ENCODE measurements around the gene PIK3CB.
"Not testable (repeated sequence)": the region's sequence is repeated elsewhere in the genome, so short reads cannot be mapped to it uniquely, and the experiment has no call there.

PIK3CB gene

GRCh38 chr3:138845771-138846173, 11.0 kb upstream of the PIK3CB start:
- Histone ChIP-seq H3K4me1 (ENCODE audit: insufficient read depth, low read length) (peaks cover 34% of the 10 kb centered on the region; the same call in 1 of the 2 replicates), H3K27me3 (ENCODE audit: insufficient read depth, low read length) (no peaks in the 10 kb centered on the region), H3K9me3 (ENCODE audit: insufficient read depth, low read depth, low read length) (no peaks in the 10 kb centered on the region), H3K27ac (ENCODE audit: low read length) (peak overlapping the region; percentile 90), H3K4me3 (ENCODE audit: low read length) (peak overlapping the region; percentile 39; the same call in 1 of the 2 replicates), H3K9ac (ENCODE audit: low read depth, low read length) (peak overlapping the region; percentile 74; the same call in 1 of the 2 replicates), H3K36me3 (ENCODE audit: insufficient read depth, low read depth, low read length) (no peaks in the 10 kb centered on the region)

GRCh38 chr3:138845181-138845601, 10.5 kb upstream of the PIK3CB start:
- Histone ChIP-seq H3K27ac (ENCODE audit: low read length) (peak overlapping the region; percentile 90), H3K9ac (ENCODE audit: low read depth, low read length) (peak overlapping the region; percentile 74; the same call in 1 of the 2 replicates), H3K4me3 (ENCODE audit: low read length) (no peak overlapping the region), H3K9me3 (ENCODE audit: insufficient read depth, low read depth, low read length) (no peaks in the 10 kb centered on the region), H3K27me3 (ENCODE audit: insufficient read depth, low read length) (no peaks in the 10 kb centered on the region), H3K36me3 (ENCODE audit: insufficient read depth, low read depth, low read length) (no peaks in the 10 kb centered on the region), H3K4me1 (ENCODE audit: insufficient read depth, low read length) (peaks cover 33% of the 10 kb centered on the region; the same call in 1 of the 2 replicates)

- Histone ChIP-seq H3K4me3 (ENCODE audit: low read length) (no peak overlapping the region), H3K9ac (ENCODE audit: low read depth, low read length) (no peak overlapping the region), H3K36me3 (ENCODE audit: insufficient read depth, low read depth, low read length) (no peaks in the 10 kb centered on the region)
These were observed 7.9 kb upstream of the PIK3CB start for GRCh38 chr3:138842483-138843188.

GRCh38 chr3:138838385-138838784, 3.7 kb upstream of the PIK3CB start:
- not testable (repeated sequence) for H3K27ac ChIP-seq (ENCODE audit: low read length); H3K36me3 ChIP-seq (ENCODE audit: insufficient read depth, low read depth, low read length); H3K9ac ChIP-seq (ENCODE audit: low read depth, low read length); H3K27me3 ChIP-seq (ENCODE audit: insufficient read depth, low read length); H3K4me3 ChIP-seq (ENCODE audit: low read length); H3K9me3 ChIP-seq (ENCODE audit: insufficient read depth, low read depth, low read length); H3K4me1 ChIP-seq (ENCODE audit: insufficient read depth, low read length)

More at GRCh38 chr3:138842483-138843188, 7.9 kb upstream of the PIK3CB start:
- H3K9me3 ChIP-seq (ENCODE audit: insufficient read depth, low read depth, low read length), result no peaks in the 10 kb centered on the region
- H3K27ac ChIP-seq (ENCODE audit: low read length), result no peak overlapping the region
- H3K27me3 ChIP-seq (ENCODE audit: insufficient read depth, low read length), result no peaks in the 10 kb centered on the region
- peaks cover 25% of the 10 kb centered on the region; the same call in 1 of the 2 replicates for H3K4me1 ChIP-seq (ENCODE audit: insufficient read depth, low read length)

GRCh38 chr3:138835846-138836245, 1.1 kb upstream of the PIK3CB start:
- not testable (repeated sequence) for H3K36me3 ChIP-seq (ENCODE audit: insufficient read depth, low read depth, low read length); H3K9me3 ChIP-seq (ENCODE audit: insufficient read depth, low read depth, low read length); H3K9ac ChIP-seq (ENCODE audit: low read depth, low read length); H3K27ac ChIP-seq (ENCODE audit: low read length); H3K4me1 ChIP-seq (ENCODE audit: insufficient read depth, low read length); H3K4me3 ChIP-seq (ENCODE audit: low read length); H3K27me3 ChIP-seq (ENCODE audit: insufficient read depth, low read length)

- Histone ChIP-seq H3K4me1 (ENCODE audit: insufficient read depth, low read length) (peaks cover 3% of the 10 kb centered on the region; the same call in 1 of the 2 replicates), H3K9ac (ENCODE audit: low read depth, low read length) (peak overlapping the region; percentile 96)
These were observed 649 bp upstream of the PIK3CB start for GRCh38 chr3:138835397-138835757.

GRCh38 chr3:138833899-138834595, 681 bp downstream of the PIK3CB start:
- peaks cover 3% of the 10 kb centered on the region; the same call in 1 of the 2 replicates for H3K4me1 ChIP-seq (ENCODE audit: insufficient read depth, low read length)
- H3K9me3 ChIP-seq (ENCODE audit: insufficient read depth, low read depth, low read length), result no peaks in the 10 kb centered on the region
- H3K4me3 ChIP-seq (ENCODE audit: low read length), result peak overlapping the region; percentile 86
- peak overlapping the region; percentile 84; the same call in 1 of the 2 replicates for H3K9ac ChIP-seq (ENCODE audit: low read depth, low read length)
- no peak overlapping the region for H3K27ac ChIP-seq (ENCODE audit: low read length)
- no peaks in the 10 kb centered on the region; the same call in 1 of the 2 replicates for H3K36me3 ChIP-seq (ENCODE audit: insufficient read depth, low read depth, low read length)
- no peaks in the 10 kb centered on the region for H3K27me3 ChIP-seq (ENCODE audit: insufficient read depth, low read length)

More at GRCh38 chr3:138835397-138835757, 649 bp upstream of the PIK3CB start:
- H3K36me3 ChIP-seq (ENCODE audit: insufficient read depth, low read depth, low read length), result no peaks in the 10 kb centered on the region; the same call in 1 of the 2 replicates
- H3K4me3 ChIP-seq (ENCODE audit: low read length), result peak overlapping the region; percentile 82
- peak overlapping the region; percentile 96 for H3K27ac ChIP-seq (ENCODE audit: low read length)
- H3K27me3 ChIP-seq (ENCODE audit: insufficient read depth, low read length), result no peaks in the 10 kb centered on the region
- no peaks in the 10 kb centered on the region for H3K9me3 ChIP-seq (ENCODE audit: insufficient read depth, low read depth, low read length)

GRCh38 chr3:138832473-138833057, 2.2 kb downstream of the PIK3CB start:
- H3K9me3 ChIP-seq (ENCODE audit: insufficient read depth, low read depth, low read length); H3K4me1 ChIP-seq (ENCODE audit: insufficient read depth, low read length); H3K36me3 ChIP-seq (ENCODE audit: insufficient read depth, low read depth, low read length); H3K9ac ChIP-seq (ENCODE audit: low read depth, low read length); H3K27ac ChIP-seq (ENCODE audit: low read length); H3K4me3 ChIP-seq (ENCODE audit: low read length); H3K27me3 ChIP-seq (ENCODE audit: insufficient read depth, low read length): not testable (repeated sequence)

GRCh38 chr3:138829886-138830510, 4.7 kb downstream of the PIK3CB start:
- H3K27me3 ChIP-seq (ENCODE audit: insufficient read depth, low read length), result no peaks in the 10 kb centered on the region
- H3K4me3 ChIP-seq (ENCODE audit: low read length), result no peak overlapping the region
- no peak overlapping the region for H3K9ac ChIP-seq (ENCODE audit: low read depth, low read length)
- H3K9me3 ChIP-seq (ENCODE audit: insufficient read depth, low read depth, low read length), result no peaks in the 10 kb centered on the region
- H3K4me1 ChIP-seq (ENCODE audit: insufficient read depth, low read length), result no peaks in the 10 kb centered on the region
- H3K27ac ChIP-seq (ENCODE audit: low read length), result no peak overlapping the region
- H3K36me3 ChIP-seq (ENCODE audit: insufficient read depth, low read depth, low read length), result peaks cover 11% of the 10 kb centered on the region

GRCh38 chr3:138829097-138829496, 5.6 kb downstream of the PIK3CB start:
- Histone ChIP-seq H3K9me3 (ENCODE audit: insufficient read depth, low read depth, low read length) (no peaks in the 10 kb centered on the region), H3K27me3 (ENCODE audit: insufficient read depth, low read length) (no peaks in the 10 kb centered on the region), H3K9ac (ENCODE audit: low read depth, low read length) (no peak overlapping the region), H3K4me1 (ENCODE audit: insufficient read depth, low read length) (peaks cover 3% of the 10 kb centered on the region; the same call in 1 of the 2 replicates), H3K36me3 (ENCODE audit: insufficient read depth, low read depth, low read length) (peaks cover 11% of the 10 kb centered on the region), H3K4me3 (ENCODE audit: low read length) (no peak overlapping the region), H3K27ac (ENCODE audit: low read length) (no peak overlapping the region)

GRCh38 chr3:138827222-138827621, 7.5 kb downstream of the PIK3CB start:
- no peak overlapping the region for H3K9ac ChIP-seq (ENCODE audit: low read depth, low read length)
- H3K9me3 ChIP-seq (ENCODE audit: insufficient read depth, low read depth, low read length), result no peaks in the 10 kb centered on the region
- no peak overlapping the region for H3K4me3 ChIP-seq (ENCODE audit: low read length)
- no peaks in the 10 kb centered on the region for H3K27me3 ChIP-seq (ENCODE audit: insufficient read depth, low read length)
- peaks cover 11% of the 10 kb centered on the region for H3K36me3 ChIP-seq (ENCODE audit: insufficient read depth, low read depth, low read length)
- no peak overlapping the region for H3K27ac ChIP-seq (ENCODE audit: low read length)
- peaks cover 6% of the 10 kb centered on the region; the same call in 1 of the 2 replicates for H3K4me1 ChIP-seq (ENCODE audit: insufficient read depth, low read length)

Data from iPS-20b (cell line).